GM21447 (cell line): ENCODE results near the gene TSPAN4.
A peak's percentile ranks its signal among the peaks of the same experiment; 100 is the strongest.

ENCODE experiments used
- ATAC-seq: cut with Tn5 transposase; IDR thresholded peaks from one replicate; pipeline ENCODE4 v1.9.1; 2021; ENCODE audit not compliant: unreplicated experiment

TSPAN4 gene

GRCh38 chr11:842370-843002, at the start of gene TSPAN4, which contains the start of gene POLR2L:
TSS of gene TSPAN4 (plus strand) at chr11:842852. CDS start at chr11:850305, 7,453 bp downstream.
TSS of gene POLR2L (minus strand) at chr11:842529. CDS start at chr11:842508, 21 bp downstream.
- peak; percentile 64 for ATAC-seq

- ATAC-seq: no peak
Measured at GRCh38 chr11:792873-793272, 49.8 kb upstream of the TSPAN4 start.

- ATAC-seq: no peak
Measured at GRCh38 chr11:793556-793955, 49.1 kb upstream of the TSPAN4 start.

- ATAC-seq: no peak
Measured at GRCh38 chr11:794013-794765, 48.5 kb upstream of the TSPAN4 start.

- no peak for ATAC-seq
Measured at GRCh38 chr11:794766-795633, 47.7 kb upstream of the TSPAN4 start.

GRCh38 chr11:795634-796564, 46.8 kb upstream of the TSPAN4 start:
- ATAC-seq: peak; percentile 29

GRCh38 chr11:796565-797295, 45.9 kb upstream of the TSPAN4 start:
- ATAC-seq: no peak

GRCh38 chr11:797296-798092, 45.2 kb upstream of the TSPAN4 start:
- ATAC-seq: peak; percentile 47

GRCh38 chr11:798093-798713, 44.4 kb upstream of the TSPAN4 start, which contains the start of gene SLC25A22:
TSS of gene SLC25A22 (minus strand) at chr11:798281. CDS start at chr11:795006, 3,275 bp downstream.
- ATAC-seq: peak; percentile 50

- no peak for ATAC-seq
Measured at GRCh38 chr11:799641-800316, 42.9 kb upstream of the TSPAN4 start.

- no peak for ATAC-seq
Measured at GRCh38 chr11:800473-800872, 42.2 kb upstream of the TSPAN4 start.

- ATAC-seq: no peak
Measured at GRCh38 chr11:801097-801780, 41.4 kb upstream of the TSPAN4 start.

GRCh38 chr11:802018-802617, 40.5 kb upstream of the TSPAN4 start:
- ATAC-seq: no peak

GRCh38 chr11:802693-803466, 39.8 kb upstream of the TSPAN4 start:
- ATAC-seq: no peak

GRCh38 chr11:803467-803742, 39.2 kb upstream of the TSPAN4 start:
- no peak for ATAC-seq
